ENCODE data around the gene PLA2G4E.

PLA2G4E gene

DNA sequence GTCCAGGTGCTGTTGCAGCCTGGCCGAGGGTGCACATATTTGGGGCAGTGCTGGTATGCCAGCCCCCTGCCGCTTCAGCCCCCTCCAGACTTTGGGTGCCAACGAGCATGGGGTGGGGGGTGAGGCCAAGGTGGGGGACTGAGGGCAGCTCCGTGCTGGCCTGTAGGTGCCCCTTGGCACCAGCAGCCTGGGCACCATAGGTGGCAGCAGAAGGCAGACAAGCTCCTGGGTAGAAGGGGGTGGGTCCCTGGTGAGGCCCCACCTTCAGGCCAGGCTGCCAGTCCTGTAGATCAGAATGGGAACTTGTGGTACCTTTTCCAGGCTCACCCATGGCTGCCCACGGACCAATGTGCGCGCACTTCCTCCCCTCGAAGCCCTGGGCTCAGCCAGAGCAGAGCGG lies 16.1 kb upstream of the PLA2G4E start:
- ChIA-PET POLR2A (no interaction called here), CTCF (interaction anchor here (0.7 to 1.7 kb wide), 5 partner anchors 20 to 49 kb away, joined by 3 to 6 read pairs (median 4); no protein-coding TSS in a partner anchor)
- no peak for TF ChIP-seq CTCF (IDR thresholded peaks at IDR 0.05; ENCODE audit: insufficient read depth, low read length, missing control alignments)
- no peak for DNase-seq (ENCODE audit: low read depth, low spot score)
- H3K4me3 ChIP-seq (ENCODE audit: low read depth, low read length), result no peak overlapping the region

GRCh38 chr15:42036112-42036905 lies 15.5 kb upstream of the PLA2G4E start:
- POLR2A ChIA-PET, result no interaction called here
- DNase-seq (ENCODE audit: low read depth, low spot score), result no peak
- no peak for TF ChIP-seq CTCF (IDR thresholded peaks at IDR 0.05; ENCODE audit: insufficient read depth, low read length, missing control alignments)
- H3K4me3 ChIP-seq (ENCODE audit: low read depth, low read length), result no peak overlapping the region
- CTCF ChIA-PET, result interaction anchor here (0.9 to 1.7 kb wide), 3 partner anchors 20 to 48 kb away, joined by 3 to 6 read pairs (median 4); no protein-coding TSS in a partner anchor

- no peak for TF ChIP-seq CTCF (IDR thresholded peaks at IDR 0.05; ENCODE audit: insufficient read depth, low read length, missing control alignments)
- no peak for DNase-seq (ENCODE audit: low read depth, low spot score)
- ChIA-PET CTCF (interaction anchor here (1.7 kb wide), 1 partner anchor 21 kb away, joined by 6 read pairs; no protein-coding TSS in a partner anchor), POLR2A (no interaction called here)
- no peak overlapping the region for H3K4me3 ChIP-seq (ENCODE audit: low read depth, low read length)
Measured at GRCh38 chr15:42035435-42035761, 14.6 kb upstream of the PLA2G4E start.

DNA sequence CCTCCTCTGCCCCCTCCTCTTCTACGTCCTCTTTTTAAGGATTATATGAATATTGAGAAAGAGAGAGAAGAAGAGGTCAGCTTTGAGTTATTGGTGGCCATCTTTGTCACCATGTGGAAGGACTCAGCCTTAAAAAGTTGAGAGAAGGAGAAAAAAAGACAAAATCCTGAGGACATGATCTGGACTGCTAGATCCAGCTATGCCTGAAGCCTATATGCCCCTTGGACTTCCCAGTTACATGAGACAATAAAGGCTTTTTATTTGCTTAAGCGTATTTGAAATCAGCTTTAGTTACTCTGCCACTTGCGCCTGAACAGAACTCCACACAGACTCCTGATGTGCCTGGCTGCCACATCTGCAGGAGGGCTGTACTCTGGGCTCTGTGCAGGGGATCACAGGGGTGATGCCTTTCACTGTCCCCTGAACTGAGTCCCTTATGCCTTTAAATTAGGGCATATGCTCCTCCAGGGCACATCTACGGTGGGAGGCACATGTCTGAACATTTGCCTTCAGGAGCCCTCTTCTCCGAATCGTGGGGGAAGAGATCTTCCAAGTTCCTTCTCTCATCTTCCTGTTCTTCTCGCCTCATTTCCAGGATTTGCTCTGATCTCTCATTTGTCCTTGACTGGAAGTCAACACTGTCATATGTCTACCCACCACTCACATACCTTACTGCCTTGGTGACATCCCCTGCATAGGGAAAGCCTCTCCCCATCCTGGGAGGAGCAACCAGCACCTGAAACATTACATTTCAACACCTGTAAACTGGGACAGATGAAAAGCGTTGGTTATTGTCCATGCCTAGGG lies 14.0 kb upstream of the PLA2G4E start:
- POLR2A ChIA-PET, result no interaction called here
- no peak overlapping the region for H3K4me3 ChIP-seq (ENCODE audit: low read depth, low read length)
- CTCF ChIA-PET, result interaction anchor here (1.7 kb wide), 1 partner anchor 22 kb away, joined by 6 read pairs; no protein-coding TSS in a partner anchor
- no peak for DNase-seq (ENCODE audit: low read depth, low spot score)
- no peak for TF ChIP-seq CTCF (IDR thresholded peaks at IDR 0.05; ENCODE audit: insufficient read depth, low read length, missing control alignments)

DNA sequence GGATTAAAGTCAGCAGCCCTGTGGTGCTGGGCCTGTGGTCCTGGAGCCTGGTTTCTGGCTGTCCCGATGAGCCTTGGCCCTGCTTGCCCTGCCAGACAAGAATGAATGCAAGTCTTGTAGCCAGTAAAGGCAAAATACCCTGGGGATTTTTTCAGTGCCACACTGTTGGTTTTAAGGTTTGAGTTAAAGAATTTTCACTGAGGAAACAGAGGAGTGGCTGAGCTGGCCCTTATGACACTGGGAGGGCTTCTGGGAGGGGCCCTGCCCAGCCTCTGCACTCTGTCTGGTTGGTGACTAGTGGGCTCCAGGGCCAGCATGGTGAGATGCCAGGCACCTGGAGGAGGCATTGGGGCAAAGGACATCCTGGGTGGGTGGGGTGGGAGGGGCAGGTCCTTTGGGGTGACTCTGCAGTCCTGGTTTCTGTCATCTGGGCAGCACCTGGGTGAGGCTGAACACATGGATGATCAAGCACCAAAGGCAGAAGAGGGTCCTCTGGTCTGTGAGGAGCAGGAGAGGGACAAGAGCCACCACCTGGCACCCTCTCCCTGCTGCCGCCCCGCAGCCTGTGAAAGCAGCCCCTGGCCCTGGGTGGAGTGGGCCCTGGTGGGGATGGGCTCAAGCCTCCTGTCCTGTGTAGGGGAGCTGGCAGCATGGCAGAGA lies 12.5 kb upstream of the PLA2G4E start:
- TF ChIP-seq CTCF (IDR thresholded peaks at IDR 0.05; ENCODE audit: insufficient read depth, low read length, missing control alignments), result no peak
- ChIA-PET POLR2A (no interaction called here), CTCF (no interaction called here)
- H3K4me3 ChIP-seq (ENCODE audit: low read depth, low read length), result no peak overlapping the region
- DNase-seq (ENCODE audit: low read depth, low spot score), result no peak
